Astrocyte (in vitro differentiated cells and primary cell): ENCODE measurements around the gene LILRA1. TPM values are rescaled to one million over a fixed set of nuclear protein-coding genes. Genes with fewer than 3 reads are reported as not detected.

ENCODE experiments used
- DNase-seq: peaks from one replicate; pipeline ENCODE4 v3.0.0-alpha.2; 2010; ENCODE audit warnings: low read depth
- FAIRE-seq: peaks from 2 replicates; lab custom pipeline; 2011; peaks lifted over from hg19 to GRCh38; lab: Jason Lieb, UNC
- H2AFZ ChIP-seq: 2 replicates; pipeline ENCODE4 v1.6.0; 2012; ENCODE audit warnings: low read depth, low read length, inconsistent platforms
- H3K27ac ChIP-seq: 2 replicates; pipeline ENCODE4 v1.5.1; 2011; ENCODE audit warnings: low read depth, low read length, inconsistent platforms
- H3K27me3 ChIP-seq: 2 replicates; pipeline ENCODE4 v1.6.0; 2011; ENCODE audit warnings: low read length, inconsistent platforms; ENCODE audit not compliant: insufficient read depth
- H3K36me3 ChIP-seq: 2 replicates; pipeline ENCODE4 v1.5.1; 2011; ENCODE audit warnings: low read length, inconsistent platforms; ENCODE audit not compliant: insufficient read depth
- H3K4me1 ChIP-seq: 2 replicates; pipeline ENCODE4 v1.5.1; 2011; ENCODE audit warnings: low read length, inconsistent platforms; ENCODE audit not compliant: insufficient read depth
- H3K4me2 ChIP-seq: 2 replicates; pipeline ENCODE4 v1.6.0; 2012; ENCODE audit warnings: low read length, inconsistent platforms
- H3K4me3 ChIP-seq: 2 replicates; pipeline ENCODE4 v1.5.1; 2011; ENCODE audit warnings: low read depth, mild to moderate bottlenecking, low read length, inconsistent platforms; ENCODE audit not compliant: insufficient read depth
- H3K79me2 ChIP-seq: 2 replicates; pipeline ENCODE4 v1.6.0; 2012; ENCODE audit warnings: mild to moderate bottlenecking, low read length, inconsistent platforms; ENCODE audit not compliant: insufficient read depth
- H3K9ac ChIP-seq: 2 replicates; pipeline ENCODE4 v1.6.0; 2012; ENCODE audit warnings: mild to moderate bottlenecking, low read length, inconsistent platforms
- H3K9me3 ChIP-seq: 2 replicates; pipeline ENCODE4 v1.5.1; 2012; ENCODE audit warnings: low read depth, mild to moderate bottlenecking, low read length, inconsistent platforms; ENCODE audit not compliant: insufficient read depth
- H4K20me1 ChIP-seq: 2 replicates; pipeline ENCODE4 v1.6.0; 2012; ENCODE audit warnings: low read length, inconsistent platforms; ENCODE audit not compliant: insufficient read depth
- H3K27ac Mint-ChIP-seq: one replicate; pipeline ENCODE4 v1.8.0; 2021; ENCODE audit warnings: mild to moderate bottlenecking, mixed read lengths; ENCODE audit not compliant: unreplicated experiment
- H3K27me3 Mint-ChIP-seq: one replicate; pipeline ENCODE4 v1.8.0; 2021; ENCODE audit warnings: low read depth, mixed read lengths; ENCODE audit not compliant: unreplicated experiment
- H3K36me3 Mint-ChIP-seq: one replicate; pipeline ENCODE4 v1.8.0; 2021; ENCODE audit warnings: low read depth, mixed read lengths; ENCODE audit not compliant: unreplicated experiment
- H3K4me1 Mint-ChIP-seq: one replicate; pipeline ENCODE4 v1.8.0; 2021; ENCODE audit warnings: low read depth, mixed read lengths; ENCODE audit not compliant: unreplicated experiment
- H3K4me3 Mint-ChIP-seq: one replicate; pipeline ENCODE4 v1.8.0; 2021; ENCODE audit warnings: mild to moderate bottlenecking, moderate library complexity, mixed read lengths; ENCODE audit not compliant: unreplicated experiment
- H3K9me3 Mint-ChIP-seq: one replicate; pipeline ENCODE4 v1.8.0; 2021; ENCODE audit warnings: mild to moderate bottlenecking, mixed read lengths; ENCODE audit not compliant: unreplicated experiment
- CTCF ChIP-seq: IDR thresholded peaks from 2 replicates; pipeline ENCODE4 v1.5.1; 2011; ENCODE audit warnings: low read depth, mild to moderate bottlenecking, inconsistent platforms, low read length, moderate library complexity; ENCODE audit not compliant: insufficient read depth
- EZH2 ChIP-seq: IDR thresholded peaks from 2 replicates; pipeline ENCODE4 v1.6.1; 2012; ENCODE audit warnings: mild to moderate bottlenecking, low read length, inconsistent platforms; ENCODE audit not compliant: insufficient read depth
- total RNA-seq: library from RNA; stranded (reverse); gene quantifications from 2 replicates; pipeline ENCODE4 v1.2.1, GENCODE V29; 2021

LILRA1 gene
- total RNA-seq, 1 donor from 2014 or later = not detected

DNA sequence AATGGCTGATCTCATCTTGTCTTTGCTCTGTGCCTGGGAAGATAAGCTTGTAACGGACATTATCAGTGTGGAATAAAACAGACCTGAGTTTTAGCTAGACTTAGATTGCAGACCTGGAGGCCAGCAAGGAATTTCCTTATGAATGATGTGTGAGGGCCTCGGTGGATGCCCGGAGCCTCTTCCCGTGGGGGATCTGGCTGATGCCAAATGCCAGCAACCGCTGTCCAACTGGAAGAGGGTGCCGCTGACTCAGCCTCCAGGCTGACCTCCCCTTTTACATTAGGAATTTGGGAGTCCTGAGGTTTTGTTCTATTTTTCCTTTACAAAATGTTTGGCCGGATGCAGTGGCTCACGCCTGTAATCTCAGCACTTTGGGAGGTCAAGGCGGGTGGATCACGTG lies 39.4 kb upstream of the LILRA1 start:
- H3K9me3 Mint-ChIP-seq = peaks cover 9% of the 10 kb centered on the region
- no peak overlapping the region for H3K27ac Mint-ChIP-seq

GRCh38 chr19:54554896-54555295 lies 38.5 kb upstream of the LILRA1 start:
- Histone ChIP-seq H3K9ac (no peak overlapping the region), H3K4me1 (no peaks in the 10 kb centered on the region), H3K4me3 (no peak overlapping the region), H3K9me3 (peaks cover 13% of the 10 kb centered on the region), H3K36me3 (no peaks in the 10 kb centered on the region), H3K27ac (no peak overlapping the region), H2AFZ (no peak overlapping the region), H3K4me2 (no peak overlapping the region), H3K27me3 (no peaks in the 10 kb centered on the region), H3K79me2 (no peaks in the 10 kb centered on the region), H4K20me1 (no peaks in the 10 kb centered on the region)
- FAIRE-seq = no peak
- H3K36me3 Mint-ChIP-seq = no peaks in the 10 kb centered on the region
- H3K4me3 Mint-ChIP-seq = no peak overlapping the region
- H3K27ac Mint-ChIP-seq = no peak overlapping the region
- H3K9me3 Mint-ChIP-seq = peaks cover 9% of the 10 kb centered on the region
- no peaks in the 10 kb centered on the region for H3K4me1 Mint-ChIP-seq
- H3K27me3 Mint-ChIP-seq = no peaks in the 10 kb centered on the region
- no peak for DNase-seq
- no peak for TF ChIP-seq EZH2
- TF ChIP-seq CTCF = no peak

More for the DNA sequence above, 39.4 kb upstream of the LILRA1 start:
- Mint-ChIP-seq H3K4me1 (no peaks in the 10 kb centered on the region), H3K27me3 (no peaks in the 10 kb centered on the region), H3K4me3 (no peak overlapping the region), H3K36me3 (no peaks in the 10 kb centered on the region)
- H3K36me3 ChIP-seq = no peaks in the 10 kb centered on the region
- no peak for DNase-seq
- no peak overlapping the region for H3K4me3 ChIP-seq
- no peak for TF ChIP-seq CTCF
- H4K20me1 ChIP-seq = no peaks in the 10 kb centered on the region
- FAIRE-seq = no peak
- H2AFZ ChIP-seq = no peak overlapping the region
- no peak overlapping the region for H3K27ac ChIP-seq
- H3K4me2 ChIP-seq = no peak overlapping the region
- no peaks in the 10 kb centered on the region for H3K79me2 ChIP-seq
- H3K27me3 ChIP-seq = no peaks in the 10 kb centered on the region
- H3K9ac ChIP-seq = no peak overlapping the region
- H3K4me1 ChIP-seq = no peaks in the 10 kb centered on the region
- H3K9me3 ChIP-seq = peaks cover 15% of the 10 kb centered on the region

GRCh38 chr19:54556194-54556593 lies 37.2 kb upstream of the LILRA1 start:
- Histone ChIP-seq H3K27ac (no peak overlapping the region), H3K4me3 (no peak overlapping the region), H4K20me1 (no peaks in the 10 kb centered on the region), H3K36me3 (no peaks in the 10 kb centered on the region), H2AFZ (no peak overlapping the region), H3K4me1 (no peaks in the 10 kb centered on the region), H3K9ac (no peak overlapping the region), H3K9me3 (peaks cover 13% of the 10 kb centered on the region), H3K27me3 (no peaks in the 10 kb centered on the region), H3K4me2 (no peak overlapping the region), H3K79me2 (no peaks in the 10 kb centered on the region)
- no peaks in the 10 kb centered on the region for H3K36me3 Mint-ChIP-seq
- peaks cover 9% of the 10 kb centered on the region for H3K9me3 Mint-ChIP-seq
- H3K4me3 Mint-ChIP-seq = no peak overlapping the region
- DNase-seq (no peak), FAIRE-seq (no peak)
- TF ChIP-seq EZH2 (no peak), CTCF (no peak)
- H3K4me1 Mint-ChIP-seq = no peaks in the 10 kb centered on the region
- no peak overlapping the region for H3K27ac Mint-ChIP-seq
- no peaks in the 10 kb centered on the region for H3K27me3 Mint-ChIP-seq
